Lower leg skin (tissue), 3 donors: ENCODE measurements around the gene TGFBR3.

Experiments
- CTCF ChIP-seq, 3 donors: fragments of 450-650 bp; IDR thresholded peaks; one replicate each; pipeline ENCODE4 v1.5.1; 2016; ENCODE audit warnings: antibody characterized with exemption in 3 of 3, mild to moderate bottlenecking in 3 of 3, moderate library complexity in 2 of 3
- POLR2A ChIP-seq, 2 donors: fragments of 450-650 bp; IDR thresholded peaks; one replicate each; pipeline ENCODE4 v1.6.1; 2016 to 2017; ENCODE audit warnings: antibody characterized with exemption in 2 of 2, mild to moderate bottlenecking in 1 of 2, moderate library complexity in 1 of 2

- TF ChIP-seq POLR2A (IDR thresholded peaks at IDR 0.05) = no peak
- TF ChIP-seq CTCF (IDR thresholded peaks at IDR 0.05) = no peak
Measured at GRCh38 chr1:91631718-91632330, 254.1 kb downstream of the TGFBR3 start.
